Measurements from ENCODE around the gene MREG.

Gene MREG

GRCh38 chr2:215918901-215919599 is 94.3 kb downstream of the MREG start:
- no peak for DNase-seq

GRCh38 chr2:215917953-215918620 is 95.3 kb downstream of the MREG start:
- peak in 1 of 2 donors; percentile 23 for DNase-seq

GRCh38 chr2:215915441-215915840 is 97.9 kb downstream of the MREG start:
- DNase-seq, result no peak

- DNase-seq, result no peak
These were observed 98.6 kb downstream of the MREG start for GRCh38 chr2:215914777-215915165.

- no peak for DNase-seq
These were observed 99.1 kb downstream of the MREG start for GRCh38 chr2:215914054-215914776.

- DNase-seq, result no peak
These were observed 101.0 kb downstream of the MREG start for GRCh38 chr2:215912299-215912842.

GRCh38 chr2:215911301-215912085 is 101.9 kb downstream of the MREG start:
- no peak for DNase-seq

- DNase-seq, result no peak
These were observed 103.2 kb downstream of the MREG start for GRCh38 chr2:215910180-215910579.

- DNase-seq, result no peak
These were observed 106.2 kb downstream of the MREG start for GRCh38 chr2:215907147-215907546.

- no peak for DNase-seq
These were observed 106.9 kb downstream of the MREG start for GRCh38 chr2:215906458-215906857.

- no peak for DNase-seq
These were observed 107.7 kb downstream of the MREG start for GRCh38 chr2:215905691-215906090.

GRCh38 chr2:215904101-215904500 is 109.2 kb downstream of the MREG start:
- peak; percentile 80 to 95 for DNase-seq

- peak; percentile 68 to 87 for DNase-seq
These were observed 110.1 kb downstream of the MREG start for GRCh38 chr2:215903203-215903602.

- DNase-seq, result no peak
These were observed 111.6 kb downstream of the MREG start for GRCh38 chr2:215901796-215902195.

GRCh38 chr2:215900843-215901242 is 112.5 kb downstream of the MREG start:
- DNase-seq, result peak; percentile 34 to 41

GRCh38 chr2:215900203-215900611 is 113.1 kb downstream of the MREG start:
- DNase-seq, result peak; percentile 92 to 97

- DNase-seq, result no peak
These were observed 113.9 kb downstream of the MREG start for GRCh38 chr2:215899141-215900074.

GRCh38 chr2:215898363-215898762 is 115.0 kb downstream of the MREG start:
- no peak for DNase-seq

GRCh38 chr2:215896921-215897320 is 116.4 kb downstream of the MREG start:
- DNase-seq, result no peak

- DNase-seq, result no peak
These were observed 118.0 kb downstream of the MREG start for GRCh38 chr2:215895330-215895729.

Measured in inflammatory macrophage (primary cell).